Effector memory CD8-positive, alpha-beta T cell (primary cell): ENCODE measurements around the gene ANKRD53.

Experiments used
- ATAC-seq: fragments of 150-1000 bp; cut with Tn5 transposase; replicated peaks from 2 replicates; pipeline ENCODE4 v1.10.0; 2021; ENCODE audit warnings: mild to moderate bottlenecking, moderate library complexity
- DNase-seq, 3 experiments: peaks; one replicate each; pipeline ENCODE4 v3.0.0; 2021
- H3K27ac Mint-ChIP-seq, 2 donors: one replicate each; pipeline ENCODE4 v1.8.0; 2022; ENCODE audit warnings: mild to moderate bottlenecking in 2 of 2, mixed read lengths in 2 of 2, moderate library complexity in 2 of 2
- H3K27me3 Mint-ChIP-seq, 2 donors: one replicate each; pipeline ENCODE4 v1.8.0; 2022; ENCODE audit warnings: mixed read lengths in 2 of 2
- H3K36me3 Mint-ChIP-seq: one replicate; pipeline ENCODE4 v1.8.0; 2022; ENCODE audit warnings: mild to moderate bottlenecking, moderate library complexity, mixed read lengths; ENCODE audit not compliant: insufficient read depth
- H3K4me1 Mint-ChIP-seq, 2 donors: one replicate each; pipeline ENCODE4 v1.8.0; 2022; ENCODE audit warnings: low read depth in 2 of 2, mixed read lengths in 2 of 2
- H3K4me3 Mint-ChIP-seq, 2 donors: one replicate each; pipeline ENCODE4 v1.8.0; 2022; ENCODE audit warnings: mild to moderate bottlenecking in 2 of 2, mixed read lengths in 2 of 2, moderate library complexity in 2 of 2
- H3K9me3 Mint-ChIP-seq, 2 donors: one replicate each; pipeline ENCODE4 v1.8.0; 2022; ENCODE audit warnings: mixed read lengths in 2 of 2

The ANKRD53 gene

GRCh38 chr2:70939001-70939838, 39.2 kb upstream of the ANKRD53 start:
- DNase-seq: no peak
- Mint-ChIP-seq H3K9me3 (no peaks in the 10 kb centered on the region), H3K4me1 (no peaks in the 10 kb centered on the region), H3K27ac (no peak overlapping the region), H3K36me3 (no peaks in the 10 kb centered on the region), H3K4me3 (no peak overlapping the region), H3K27me3 (peaks cover 5 to 85% of the 10 kb centered on the region in 2 donors)
- ATAC-seq: no peak

GRCh38 chr2:70939839-70940580, 38.4 kb upstream of the ANKRD53 start:
- Mint-ChIP-seq H3K27ac (no peak overlapping the region), H3K4me3 (no peak overlapping the region), H3K36me3 (no peaks in the 10 kb centered on the region), H3K4me1 (no peaks in the 10 kb centered on the region), H3K27me3 (peaks cover 5 to 86% of the 10 kb centered on the region in 2 donors), H3K9me3 (no peaks in the 10 kb centered on the region)
- ATAC-seq: no peak
- no peak for DNase-seq

GRCh38 chr2:70941186-70941585, 37.2 kb upstream of the ANKRD53 start:
- Mint-ChIP-seq H3K4me1 (no peaks in the 10 kb centered on the region), H3K27me3 (peaks cover 0 to 86% of the 10 kb centered on the region in 2 donors), H3K9me3 (no peaks in the 10 kb centered on the region), H3K27ac (no peak overlapping the region), H3K36me3 (no peaks in the 10 kb centered on the region), H3K4me3 (no peak overlapping the region)
- DNase-seq (no peak), ATAC-seq (no peak)

DNA sequence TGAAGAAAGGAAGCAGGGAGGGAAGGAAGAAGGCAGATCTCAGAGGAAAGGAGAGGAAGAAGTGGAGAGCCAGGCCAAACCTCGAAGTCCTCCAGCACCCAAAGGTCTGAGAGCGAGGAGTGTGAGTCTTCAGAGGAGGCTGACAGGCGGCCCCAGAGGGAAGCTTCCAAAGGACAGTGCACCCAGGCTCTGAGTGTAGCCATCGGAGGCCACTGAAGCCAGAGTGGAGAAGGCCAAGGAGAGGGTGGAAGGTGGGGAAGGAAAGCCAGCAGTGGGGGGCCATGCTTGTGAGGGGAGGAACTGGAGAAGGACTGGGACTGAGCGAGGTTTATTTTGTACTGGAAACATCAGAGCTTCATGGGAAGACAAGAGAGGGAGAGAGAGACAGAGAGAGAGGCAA, 36.7 kb upstream of the ANKRD53 start:
- DNase-seq (no peak), ATAC-seq (no peak)
- Mint-ChIP-seq H3K9me3 (no peaks in the 10 kb centered on the region), H3K4me3 (no peak overlapping the region), H3K27ac (no peak overlapping the region), H3K4me1 (peaks cover 0 to 2% of the 10 kb centered on the region in 2 donors), H3K36me3 (no peaks in the 10 kb centered on the region), H3K27me3 (peaks cover 2 to 86% of the 10 kb centered on the region in 2 donors)

DNA sequence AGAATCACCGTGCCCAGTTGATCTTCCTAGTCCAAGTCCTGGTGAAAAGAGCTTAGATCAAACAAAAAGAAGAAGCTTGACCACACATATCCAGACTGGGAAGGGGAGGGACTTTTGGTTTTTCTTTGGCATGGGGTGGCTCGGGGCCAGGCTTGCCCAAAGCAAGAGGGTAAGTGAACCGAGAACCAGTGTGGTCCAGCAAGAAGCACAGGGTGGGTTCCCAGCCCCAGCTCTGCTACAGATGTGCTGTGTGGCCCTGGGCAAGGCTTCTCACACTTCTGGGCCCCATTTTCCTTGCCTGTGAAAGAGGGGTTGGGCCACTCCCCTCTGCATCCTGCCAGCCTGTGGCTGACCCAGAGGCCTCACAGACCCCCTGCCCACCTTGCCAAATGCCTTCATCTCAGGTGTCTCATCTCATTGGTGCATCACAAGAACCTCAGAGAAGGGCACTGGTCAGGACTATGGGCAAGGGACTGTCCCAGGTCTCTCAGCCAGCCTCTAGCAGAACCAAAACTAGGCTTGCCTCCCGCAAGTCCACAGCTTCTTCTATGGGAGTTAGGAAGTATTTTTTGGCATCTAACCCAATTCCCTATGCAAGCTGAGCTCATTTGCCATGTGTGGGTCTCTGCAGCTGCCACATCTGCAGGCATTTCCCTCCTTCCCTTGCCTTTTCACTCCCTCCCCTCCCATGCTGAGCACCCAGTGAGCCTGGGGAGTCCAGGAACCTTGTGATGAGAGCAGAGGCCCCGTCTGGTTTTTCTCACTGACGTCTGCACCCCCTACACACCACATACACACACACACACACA, 35.8 kb upstream of the ANKRD53 start:
- peaks cover 6 to 85% of the 10 kb centered on the region in 2 donors for H3K27me3 Mint-ChIP-seq
- peaks cover 3 to 9% of the 10 kb centered on the region in 2 donors for H3K4me1 Mint-ChIP-seq
- H3K27ac Mint-ChIP-seq: no peak overlapping the region
- H3K4me3 Mint-ChIP-seq: no peak overlapping the region
- no peaks in the 10 kb centered on the region for H3K36me3 Mint-ChIP-seq
- ATAC-seq (no peak), DNase-seq (no peak)
- H3K9me3 Mint-ChIP-seq: no peaks in the 10 kb centered on the region

DNA sequence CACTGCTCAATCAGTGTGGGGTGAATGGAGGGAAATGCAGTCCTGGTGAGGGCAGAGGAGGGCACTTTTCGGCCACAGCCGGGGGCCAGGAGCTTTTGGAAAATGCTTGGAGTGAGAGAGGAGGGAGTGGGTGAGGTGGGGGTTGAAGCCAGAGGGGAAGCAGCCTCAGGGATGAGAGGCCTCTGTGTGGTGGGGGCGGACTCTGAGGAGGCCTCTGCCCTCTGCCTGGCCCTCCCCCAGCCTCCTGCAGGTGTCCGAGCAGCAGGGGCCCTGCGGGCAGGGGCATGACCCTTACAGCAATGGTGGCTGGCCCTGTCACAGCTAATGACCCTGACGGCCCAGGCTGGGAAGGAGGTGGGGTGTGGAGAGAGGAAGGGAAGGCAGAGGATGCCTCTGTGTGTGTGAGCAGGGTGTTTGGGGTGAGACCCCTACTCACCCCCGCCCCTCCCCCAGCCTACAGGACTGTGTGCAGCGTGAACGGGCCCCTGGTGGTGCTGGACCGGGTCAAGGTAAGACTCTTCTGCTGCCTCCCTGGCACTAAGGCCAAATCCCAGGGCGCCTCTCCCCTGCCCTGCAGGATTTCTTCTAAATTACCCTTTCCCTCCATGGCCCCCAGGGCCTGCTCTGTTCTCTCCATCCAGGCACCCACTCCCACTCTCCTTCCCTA, 35.1 kb upstream of the ANKRD53 start:
- H3K36me3 Mint-ChIP-seq: peaks cover 3% of the 10 kb centered on the region
- H3K27me3 Mint-ChIP-seq: peaks cover 13 to 85% of the 10 kb centered on the region in 2 donors
- H3K27ac Mint-ChIP-seq: no peak overlapping the region
- no peak for DNase-seq
- H3K4me1 Mint-ChIP-seq: peaks cover 9 to 16% of the 10 kb centered on the region in 2 donors
- ATAC-seq: no peak
- no peaks in the 10 kb centered on the region for H3K9me3 Mint-ChIP-seq
- no peak overlapping the region for H3K4me3 Mint-ChIP-seq

DNA sequence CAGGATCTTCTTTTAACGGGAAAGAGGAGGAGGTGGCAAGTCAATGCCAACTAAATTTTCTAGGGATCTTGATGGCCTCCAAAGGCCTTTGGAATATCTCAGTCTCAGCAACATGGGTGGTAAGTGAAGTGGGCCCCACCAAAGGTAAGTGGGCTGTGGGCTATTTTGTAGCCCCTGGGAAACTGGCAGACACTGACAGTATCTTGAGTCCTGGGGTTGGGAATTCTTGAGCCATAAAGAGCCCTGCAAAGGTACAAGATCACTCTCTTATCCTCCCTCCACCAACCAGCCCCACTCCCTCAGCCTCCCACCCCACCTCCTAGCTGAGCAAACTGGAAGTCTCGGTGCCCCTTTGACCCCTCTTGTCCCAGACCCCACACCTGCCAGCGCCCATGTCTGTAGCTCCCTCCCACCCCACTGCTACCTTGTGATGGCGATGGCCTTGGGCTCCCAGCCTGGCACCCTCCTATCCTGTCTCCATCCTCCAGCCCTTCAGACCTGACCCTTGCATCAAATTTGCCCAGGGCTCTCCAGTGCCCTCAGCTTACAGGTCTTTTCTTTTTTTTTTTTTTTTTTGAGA, 34.2 kb upstream of the ANKRD53 start:
- H3K4me3 Mint-ChIP-seq: no peak overlapping the region
- DNase-seq (no peak), ATAC-seq (no peak)
- no peak overlapping the region for H3K27ac Mint-ChIP-seq
- peaks cover 3% of the 10 kb centered on the region for H3K36me3 Mint-ChIP-seq
- H3K27me3 Mint-ChIP-seq: peaks cover 15 to 82% of the 10 kb centered on the region in 2 donors
- H3K4me1 Mint-ChIP-seq: peaks cover 12 to 18% of the 10 kb centered on the region in 2 donors
- H3K9me3 Mint-ChIP-seq: no peaks in the 10 kb centered on the region

GRCh38 chr2:70946832-70947442, 31.5 kb upstream of the ANKRD53 start:
- peaks cover 12 to 18% of the 10 kb centered on the region in 2 donors for H3K4me1 Mint-ChIP-seq
- no peak overlapping the region for H3K27ac Mint-ChIP-seq

DNA sequence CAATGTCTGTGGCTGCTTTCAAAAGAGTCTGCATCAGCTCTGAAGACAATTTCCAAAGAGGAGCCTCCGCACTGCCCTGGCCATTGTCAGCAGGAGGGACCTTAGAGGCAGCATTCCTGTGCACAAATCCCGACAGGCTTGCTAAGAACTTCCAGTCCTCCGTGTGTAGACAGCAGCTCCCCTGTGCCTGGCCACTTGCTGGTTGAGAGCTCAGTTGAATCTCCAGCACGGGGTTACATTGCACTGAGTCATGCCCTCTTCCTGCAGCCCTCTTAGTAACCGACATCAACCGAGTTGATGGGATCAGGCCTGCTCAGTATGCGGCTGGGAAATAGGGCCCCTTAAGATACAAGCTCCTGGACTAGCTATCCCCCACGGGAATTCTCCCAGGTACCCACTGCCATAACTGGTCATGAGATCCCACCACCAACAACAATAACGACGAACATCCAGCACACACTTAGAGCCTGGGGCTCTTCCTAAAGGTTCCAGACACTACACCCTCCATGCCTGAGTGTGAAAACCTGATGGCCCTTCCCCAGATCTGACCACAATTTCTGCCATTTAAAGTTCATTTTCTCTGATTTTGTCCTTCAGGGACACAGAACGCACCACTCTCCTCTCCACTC, 30.8 kb upstream of the ANKRD53 start:
- Mint-ChIP-seq H3K27ac (no peak overlapping the region), H3K36me3 (peaks cover 3% of the 10 kb centered on the region), H3K9me3 (no peaks in the 10 kb centered on the region), H3K27me3 (peaks cover 15 to 68% of the 10 kb centered on the region in 2 donors), H3K4me1 (peaks cover 12 to 18% of the 10 kb centered on the region in 2 donors), H3K4me3 (peak overlapping the region; percentile 77 to 89)
- ATAC-seq (no peak), DNase-seq (no peak)

More at GRCh38 chr2:70946832-70947442, 31.5 kb upstream of the ANKRD53 start:
- ATAC-seq (peak; percentile 50), DNase-seq (peak; percentile 40 to 54 (median 44))
- no peaks in the 10 kb centered on the region for H3K9me3 Mint-ChIP-seq
- peaks cover 3% of the 10 kb centered on the region for H3K36me3 Mint-ChIP-seq
- H3K4me3 Mint-ChIP-seq: peak overlapping the region in 1 of 2 donors; percentile 5
- peaks cover 15 to 68% of the 10 kb centered on the region in 2 donors for H3K27me3 Mint-ChIP-seq

- H3K36me3 Mint-ChIP-seq: peaks cover 3% of the 10 kb centered on the region
- peak overlapping the region; percentile 77 to 89 for H3K4me3 Mint-ChIP-seq
- H3K9me3 Mint-ChIP-seq: no peaks in the 10 kb centered on the region
- H3K27ac Mint-ChIP-seq: no peak overlapping the region
- peak; percentile 68 to 78 (median 69) for DNase-seq
- peaks cover 19 to 61% of the 10 kb centered on the region in 2 donors for H3K27me3 Mint-ChIP-seq
- H3K4me1 Mint-ChIP-seq: peaks cover 12 to 18% of the 10 kb centered on the region in 2 donors
- ATAC-seq: peak; percentile 93
Measured at GRCh38 chr2:70948337-70949003, 30.0 kb upstream of the ANKRD53 start.

DNA sequence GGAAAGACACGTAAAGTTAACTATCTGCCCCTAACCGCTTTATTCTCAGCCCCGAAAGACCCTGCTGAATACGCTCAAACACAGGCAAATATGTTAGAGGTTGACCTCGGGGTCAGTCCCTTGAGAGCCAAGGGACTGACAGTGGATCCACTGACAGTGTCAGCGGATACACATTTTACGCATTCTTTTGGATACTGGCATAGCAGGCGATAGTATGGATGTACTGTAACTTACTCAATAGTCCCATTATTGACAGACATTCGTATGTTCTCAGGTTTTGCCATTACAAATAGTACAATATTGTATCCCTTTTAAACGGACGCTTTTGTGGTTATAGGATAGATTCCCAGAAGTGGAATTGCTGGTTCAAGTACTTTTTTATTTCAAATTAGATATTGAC, 29.3 kb upstream of the ANKRD53 start:
- Mint-ChIP-seq H3K27ac (no peak overlapping the region), H3K27me3 (peaks cover 25 to 55% of the 10 kb centered on the region in 2 donors), H3K36me3 (peaks cover 3% of the 10 kb centered on the region), H3K4me3 (no peak overlapping the region), H3K4me1 (peaks cover 12 to 18% of the 10 kb centered on the region in 2 donors), H3K9me3 (no peaks in the 10 kb centered on the region)
- DNase-seq (no peak), ATAC-seq (no peak)
